Sigmoid colon (tissue), 7 donors: ENCODE data around the gene ZNF556. TPM values are rescaled to one million over a fixed set of nuclear protein-coding genes. Genes with fewer than 3 reads are reported as not detected.

ENCODE experiments used
- DNase-seq: peaks from one replicate; pipeline ENCODE4 v3.0.0-alpha.2; 2019
- H3K27ac ChIP-seq, 4 donors: fragments of 200-600 bp; sonication (generic); one replicate each; pipeline ENCODE4 v1.5.1; 2016 to 2019; ENCODE audit warnings: mild to moderate bottlenecking in 1 of 4
- H3K27me3 ChIP-seq, 3 donors: fragments of 200-600 bp; sonication (generic); one replicate each; pipeline ENCODE4 v1.5.1; 2019; ENCODE audit warnings: mild to moderate bottlenecking in 1 of 3
- H3K36me3 ChIP-seq, 4 donors: fragments of 200-600 bp; sonication (generic); one replicate each; pipeline ENCODE4 v1.5.1; 2016 to 2019
- H3K4me1 ChIP-seq, 4 donors: fragments of 200-600 bp; sonication (generic); one replicate each; pipeline ENCODE4 v1.5.1; 2017 to 2019
- H3K4me3 ChIP-seq, 4 donors: fragments of 200-600 bp; sonication (generic); one replicate each; pipeline ENCODE4 v1.5.1; 2017 to 2019; ENCODE audit warnings: mild to moderate bottlenecking in 2 of 4, moderate library complexity in 1 of 4
- H3K9me3 ChIP-seq, 4 donors: fragments of 200-600 bp in 3 of 4; sonication (generic) in 3 of 4; one replicate each; pipeline versions ENCODE4 v1.5.1 to v1.6.1; 2013 to 2019
- EP300 ChIP-seq, 4 donors: sonication (generic); formaldehyde crosslinking; IDR thresholded peaks; one replicate each; pipeline ENCODE4 v1.6.1; 2017; ENCODE audit warnings: antibody characterized with exemption in 4 of 4
- POLR2A ChIP-seq, 2 donors: fragments of 450-650 bp; IDR thresholded peaks; one replicate each; pipeline ENCODE4 v1.6.1; 2016; ENCODE audit warnings: antibody characterized with exemption in 2 of 2, mild to moderate bottlenecking in 2 of 2, moderate library complexity in 2 of 2
- POLR2AphosphoS5 ChIP-seq, 4 donors: sonication (generic); formaldehyde crosslinking; IDR thresholded peaks; one replicate each; pipeline ENCODE4 v1.6.1; 2017; ENCODE audit warnings: antibody characterized with exemption in 4 of 4
- WGBS, 2 donors: extraction: QIAGEN DNeasy Blood & Tissue Kit; methylation state at CpG; one replicate each; pipeline ENCODE4 v1.1.7; 2013; 5-methylcytosine and 5-hydroxymethylcytosine counted together
- intact Hi-C: fragments of 100-400 bp; cut with DNase I; formaldehyde crosslinking; loops from one replicate; pipeline ENCODE4 v1.15.1; 2023
- polyA plus RNA-seq, 3 donors: library from polyadenylated mRNA; stranded (reverse); fragments of 200-250 nt; gene quantifications; one replicate each; pipeline ENCODE4 v1.2.3, GENCODE V29; 2013
- total RNA-seq, 4 donors: library from RNA; depleted of rRNA; stranded (reverse); fragments of >200 nt; gene quantifications; one replicate each; pipeline ENCODE4 v1.1.0, GENCODE V29; 2016
- TF ChIP-seq, protein P1 (sequence below), 4 experiments: fragments of 450-650 bp in 3 of 4; fragments of 200-600 bp in 1 of 4; IDR thresholded peaks; one replicate each; pipeline ENCODE4 v1.5.1; 2016 to 2019; ENCODE audit warnings: antibody characterized with exemption in 4 of 4, mild to moderate bottlenecking in 3 of 4, moderate library complexity in 2 of 4
- donor health status: healthy with polysubstance abuse.
- donor health status: Bipolar disorder and iron deficiency.
- donor health status: healthy.

The ZNF556 gene
- total and polyA plus RNA-seq, 7 donors, result not detected

DNA sequence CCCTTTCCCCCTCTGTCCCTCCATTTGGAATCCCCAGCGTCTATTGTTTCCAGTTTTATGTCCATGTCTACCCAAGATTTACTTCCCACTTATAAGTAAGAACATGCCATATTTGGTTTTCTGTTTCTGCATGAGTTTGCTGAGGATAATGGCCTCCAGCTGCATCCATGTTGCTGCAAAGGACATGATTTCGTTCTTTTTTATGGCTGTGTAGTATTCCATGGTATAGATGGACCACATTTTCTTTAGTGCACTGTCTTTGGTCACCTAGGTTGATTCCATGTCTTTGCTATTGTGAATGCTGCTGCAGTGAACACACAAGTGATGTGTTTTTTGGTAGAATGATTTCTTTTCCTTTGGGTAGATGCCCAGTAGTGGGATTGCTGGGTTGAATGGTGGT, 22.0 kb upstream of the ZNF556 start:
- WGBS, 2 donors, result 95 to 99% methylated on average over 2 of the region's 2 CpGs

DNA sequence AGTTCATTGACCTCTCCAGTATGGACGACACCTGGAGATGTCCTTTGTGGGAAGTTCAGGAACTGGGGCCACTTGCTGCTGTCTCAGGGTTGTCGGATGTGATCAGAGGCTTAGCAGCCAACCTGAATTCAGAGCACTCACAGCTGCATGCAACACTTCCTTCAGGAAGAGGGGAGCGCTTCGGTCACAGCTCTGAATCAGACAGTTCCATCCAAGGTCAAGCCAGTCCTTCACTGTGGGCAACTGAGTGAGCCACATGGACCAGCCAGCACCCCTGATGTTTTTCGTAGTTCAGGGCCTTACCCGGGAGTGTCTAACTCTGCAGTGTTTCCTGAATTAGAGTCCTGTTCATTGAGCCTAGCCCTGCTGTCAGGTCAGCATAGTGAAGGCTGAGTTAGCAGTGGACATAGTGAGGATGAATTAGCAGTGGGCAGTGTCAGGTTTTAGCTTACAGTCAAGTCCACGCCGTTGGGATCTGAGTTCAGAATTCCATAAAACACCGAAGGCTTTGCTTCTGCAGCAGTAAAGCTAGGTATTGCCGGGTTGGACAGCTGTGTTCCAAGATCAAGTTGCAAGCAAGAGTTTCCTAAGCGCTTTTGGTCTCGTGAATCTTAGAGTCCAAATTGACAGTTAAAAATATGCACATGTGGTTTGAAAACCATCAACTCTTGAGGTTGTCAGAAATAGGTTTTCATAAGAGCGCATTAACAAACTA, 20.8 kb upstream of the ZNF556 start:
- intact Hi-C loops, result no loop called here
- DNase-seq, result no peak
- H3K27ac ChIP-seq, result no peak overlapping the region
- H3K27me3 ChIP-seq, result no peaks in the 10 kb centered on the region
- WGBS, 2 donors, result 86 to 88% methylated on average over 13 of the region's 13 CpGs
- H3K9me3 ChIP-seq, result peaks cover 0 to 19% (median 9%) of the 10 kb centered on the region in 4 donors
- peaks cover 0 to 16% (median 12%) of the 10 kb centered on the region in 4 donors for H3K4me1 ChIP-seq
- H3K36me3 ChIP-seq, result peaks cover 3 to 27% (median 10%) of the 10 kb centered on the region in 4 donors
- H3K4me3 ChIP-seq, result no peak overlapping the region
- TF ChIP-seq EP300 (IDR thresholded peaks at IDR 0.05) (no peak), POLR2A (IDR thresholded peaks at IDR 0.05) (no peak), POLR2AphosphoS5 (IDR thresholded peaks at IDR 0.05) (no peak)
- TF ChIP-seq, protein P1, sequence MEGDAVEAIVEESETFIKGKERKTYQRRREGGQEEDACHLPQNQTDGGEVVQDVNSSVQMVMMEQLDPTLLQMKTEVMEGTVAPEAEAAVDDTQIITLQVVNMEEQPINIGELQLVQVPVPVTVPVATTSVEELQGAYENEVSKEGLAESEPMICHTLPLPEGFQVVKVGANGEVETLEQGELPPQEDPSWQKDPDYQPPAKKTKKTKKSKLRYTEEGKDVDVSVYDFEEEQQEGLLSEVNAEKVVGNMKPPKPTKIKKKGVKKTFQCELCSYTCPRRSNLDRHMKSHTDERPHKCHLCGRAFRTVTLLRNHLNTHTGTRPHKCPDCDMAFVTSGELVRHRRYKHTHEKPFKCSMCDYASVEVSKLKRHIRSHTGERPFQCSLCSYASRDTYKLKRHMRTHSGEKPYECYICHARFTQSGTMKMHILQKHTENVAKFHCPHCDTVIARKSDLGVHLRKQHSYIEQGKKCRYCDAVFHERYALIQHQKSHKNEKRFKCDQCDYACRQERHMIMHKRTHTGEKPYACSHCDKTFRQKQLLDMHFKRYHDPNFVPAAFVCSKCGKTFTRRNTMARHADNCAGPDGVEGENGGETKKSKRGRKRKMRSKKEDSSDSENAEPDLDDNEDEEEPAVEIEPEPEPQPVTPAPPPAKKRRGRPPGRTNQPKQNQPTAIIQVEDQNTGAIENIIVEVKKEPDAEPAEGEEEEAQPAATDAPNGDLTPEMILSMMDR (IDR thresholded peaks at IDR 0.05), result no peak

More for the DNA sequence above, 22.0 kb upstream of the ZNF556 start:
- intact Hi-C loops, result no loop called here
- TF ChIP-seq EP300 (IDR thresholded peaks at IDR 0.05) (no peak), POLR2A (IDR thresholded peaks at IDR 0.05) (no peak), POLR2AphosphoS5 (IDR thresholded peaks at IDR 0.05) (no peak)
- TF ChIP-seq, protein P1 (IDR thresholded peaks at IDR 0.05), result no peak
- Histone ChIP-seq H3K36me3 (peaks cover 0 to 16% (median 0%) of the 10 kb centered on the region in 4 donors), H3K4me1 (peaks cover 0 to 17% (median 15%) of the 10 kb centered on the region in 4 donors), H3K27ac (no peak overlapping the region), H3K27me3 (no peaks in the 10 kb centered on the region), H3K4me3 (no peak overlapping the region), H3K9me3 (peaks cover 0 to 8% (median 5%) of the 10 kb centered on the region in 4 donors)
- DNase-seq, result no peak

DNA sequence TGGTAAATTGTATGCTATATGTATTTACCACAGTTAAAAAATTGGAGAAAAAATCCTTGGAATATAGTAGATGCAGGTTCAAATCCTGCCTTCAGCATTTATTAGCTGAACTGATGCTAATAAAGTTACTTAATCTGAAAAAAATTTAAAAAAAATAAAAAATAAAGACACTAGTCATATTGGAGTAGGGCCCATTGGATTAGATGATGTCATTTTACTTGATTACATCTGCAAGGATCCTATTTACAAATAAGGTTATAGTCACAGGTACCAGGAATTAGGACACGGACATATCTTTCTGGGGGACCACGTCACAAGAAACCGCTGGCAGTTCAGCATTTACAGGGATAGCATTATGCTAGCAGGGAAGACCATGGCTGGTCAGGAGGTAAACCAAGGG, 19.6 kb upstream of the ZNF556 start:
- Histone ChIP-seq H3K4me1 (peaks cover 0 to 10% (median 4%) of the 10 kb centered on the region in 4 donors), H3K27ac (no peak overlapping the region), H3K36me3 (peaks cover 15 to 39% (median 22%) of the 10 kb centered on the region in 4 donors), H3K4me3 (no peak overlapping the region), H3K9me3 (peaks cover 8 to 31% (median 18%) of the 10 kb centered on the region in 4 donors), H3K27me3 (no peaks in the 10 kb centered on the region)
- intact Hi-C loops, result no loop called here
- no peak for DNase-seq
- WGBS, 2 donors, result 94 to 95% methylated on average over 3 of the region's 3 CpGs
- TF ChIP-seq POLR2AphosphoS5 (IDR thresholded peaks at IDR 0.05) (no peak), POLR2A (IDR thresholded peaks at IDR 0.05) (no peak), EP300 (IDR thresholded peaks at IDR 0.05) (no peak)
- TF ChIP-seq, protein P1 (IDR thresholded peaks at IDR 0.05), result no peak

DNA sequence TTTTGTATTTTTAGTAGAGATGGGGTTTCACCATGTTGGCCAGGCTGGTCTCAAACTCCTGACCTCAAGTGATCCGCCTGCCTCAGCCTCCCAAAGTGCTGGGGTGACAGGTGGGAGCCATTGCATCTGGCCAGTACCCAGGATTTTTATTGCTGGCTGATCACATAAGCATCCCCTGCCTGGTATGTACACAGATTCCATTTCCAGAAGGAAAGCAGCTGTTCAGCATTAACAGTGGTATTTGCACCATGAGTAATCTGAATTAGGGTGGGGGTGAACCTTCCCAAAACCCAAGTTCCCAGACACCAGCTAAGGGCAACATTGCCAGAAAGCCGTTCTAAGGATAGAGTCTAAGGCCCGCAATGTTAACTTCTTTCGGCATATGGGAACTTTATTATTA, 18.5 kb upstream of the ZNF556 start:
- peaks cover 26 to 50% (median 33%) of the 10 kb centered on the region in 4 donors for H3K36me3 ChIP-seq
- WGBS, 2 donors, result 72 to 76% methylated on average over 4 of the region's 4 CpGs
- intact Hi-C loops, result no loop called here

More for the DNA sequence above, 18.5 kb upstream of the ZNF556 start:
- Histone ChIP-seq H3K4me1 (no peaks in the 10 kb centered on the region), H3K9me3 (peaks cover 19 to 42% (median 29%) of the 10 kb centered on the region in 4 donors), H3K27ac (no peak overlapping the region), H3K4me3 (no peak overlapping the region), H3K27me3 (no peaks in the 10 kb centered on the region)
- no peak for DNase-seq
- no peak for TF ChIP-seq POLR2A (IDR thresholded peaks at IDR 0.05)
- no peak for TF ChIP-seq EP300 (IDR thresholded peaks at IDR 0.05)
- TF ChIP-seq, protein P1 (IDR thresholded peaks at IDR 0.05), result no peak
- TF ChIP-seq POLR2AphosphoS5 (IDR thresholded peaks at IDR 0.05), result no peak
